Lower leg skin (tissue), 3 donors: ENCODE data around the gene DLD.

Source experiments
- POLR2A ChIP-seq, 2 donors: fragments of 450-650 bp; IDR thresholded peaks; one replicate each; pipeline ENCODE4 v1.6.1; 2016 to 2017; ENCODE audit warnings: antibody characterized with exemption in 2 of 2, mild to moderate bottlenecking in 1 of 2, moderate library complexity in 1 of 2
- TF ChIP-seq, protein P1 (sequence below), 3 donors: fragments of 450-650 bp; IDR thresholded peaks; one replicate each; pipeline ENCODE4 v1.5.1; 2016; ENCODE audit warnings: antibody characterized with exemption in 3 of 3, mild to moderate bottlenecking in 3 of 3, moderate library complexity in 2 of 3

GRCh38 chr7:107969856-107970255 is 78.9 kb downstream of the DLD start:
- TF ChIP-seq, protein P1, sequence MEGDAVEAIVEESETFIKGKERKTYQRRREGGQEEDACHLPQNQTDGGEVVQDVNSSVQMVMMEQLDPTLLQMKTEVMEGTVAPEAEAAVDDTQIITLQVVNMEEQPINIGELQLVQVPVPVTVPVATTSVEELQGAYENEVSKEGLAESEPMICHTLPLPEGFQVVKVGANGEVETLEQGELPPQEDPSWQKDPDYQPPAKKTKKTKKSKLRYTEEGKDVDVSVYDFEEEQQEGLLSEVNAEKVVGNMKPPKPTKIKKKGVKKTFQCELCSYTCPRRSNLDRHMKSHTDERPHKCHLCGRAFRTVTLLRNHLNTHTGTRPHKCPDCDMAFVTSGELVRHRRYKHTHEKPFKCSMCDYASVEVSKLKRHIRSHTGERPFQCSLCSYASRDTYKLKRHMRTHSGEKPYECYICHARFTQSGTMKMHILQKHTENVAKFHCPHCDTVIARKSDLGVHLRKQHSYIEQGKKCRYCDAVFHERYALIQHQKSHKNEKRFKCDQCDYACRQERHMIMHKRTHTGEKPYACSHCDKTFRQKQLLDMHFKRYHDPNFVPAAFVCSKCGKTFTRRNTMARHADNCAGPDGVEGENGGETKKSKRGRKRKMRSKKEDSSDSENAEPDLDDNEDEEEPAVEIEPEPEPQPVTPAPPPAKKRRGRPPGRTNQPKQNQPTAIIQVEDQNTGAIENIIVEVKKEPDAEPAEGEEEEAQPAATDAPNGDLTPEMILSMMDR (IDR thresholded peaks at IDR 0.05), result no peak
- no peak for TF ChIP-seq POLR2A (IDR thresholded peaks at IDR 0.05)
